NB4 (cell line): ENCODE results near the gene VIPR2.
"Not testable (repeated sequence)": the region's sequence is repeated elsewhere in the genome, so short reads cannot be mapped to it uniquely, and the experiment has no call there.

ENCODE experiments used
- POLR2A ChIP-seq: IDR thresholded peaks from 2 replicates; pipeline ENCODE4 v1.6.1; 2011; ENCODE audit warnings: mild to moderate bottlenecking; ENCODE audit not compliant: insufficient read length; ENCODE audit errors: extremely low read depth
- TF ChIP-seq, protein P1 (sequence below): IDR thresholded peaks from one replicate; pipeline ENCODE4 v1.5.1; 2012; ENCODE audit warnings: low read depth, low read length
- TF ChIP-seq, protein P2 (sequence below): IDR thresholded peaks from 2 replicates; pipeline ENCODE4 v1.6.1; 2011; ENCODE audit warnings: low read depth, low read length

DNA sequence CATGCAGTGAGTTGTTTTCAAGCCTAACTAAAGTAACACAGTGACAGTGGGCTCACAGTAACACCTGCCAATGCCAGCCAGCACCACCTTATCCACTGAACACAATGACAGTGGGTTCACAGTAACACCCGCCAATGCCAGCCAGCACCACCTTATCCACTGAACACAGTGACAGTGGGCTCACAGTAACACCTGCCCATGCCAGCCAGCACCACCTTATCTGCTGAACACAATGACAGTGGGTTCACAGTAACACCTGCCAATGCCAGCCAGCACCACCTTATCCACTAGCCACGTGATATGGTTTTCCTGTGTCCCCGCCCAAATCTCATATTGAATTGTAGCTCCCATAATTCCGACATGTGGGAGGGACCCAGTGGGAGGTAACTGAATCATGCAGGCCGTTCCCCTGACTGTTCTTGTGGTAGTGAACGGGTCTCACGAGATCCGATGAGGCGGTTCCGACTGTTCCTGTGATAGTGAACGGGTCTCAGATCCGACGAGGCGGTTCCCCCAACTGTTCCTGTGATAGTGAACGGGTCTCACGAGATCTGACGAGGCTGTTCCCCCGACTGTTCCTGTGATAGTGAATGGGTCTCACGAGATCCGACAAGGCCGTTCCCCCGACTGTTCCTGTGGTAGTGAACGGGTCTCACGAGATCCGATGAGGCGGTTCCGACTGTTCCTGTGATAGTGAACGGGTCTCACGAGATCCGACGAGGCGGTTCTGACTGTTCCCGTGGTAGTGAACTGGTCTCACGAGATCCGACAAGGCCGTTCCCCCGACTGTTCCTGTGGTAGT is 44.2 kb downstream of the VIPR2 start:
- TF ChIP-seq, protein P1, sequence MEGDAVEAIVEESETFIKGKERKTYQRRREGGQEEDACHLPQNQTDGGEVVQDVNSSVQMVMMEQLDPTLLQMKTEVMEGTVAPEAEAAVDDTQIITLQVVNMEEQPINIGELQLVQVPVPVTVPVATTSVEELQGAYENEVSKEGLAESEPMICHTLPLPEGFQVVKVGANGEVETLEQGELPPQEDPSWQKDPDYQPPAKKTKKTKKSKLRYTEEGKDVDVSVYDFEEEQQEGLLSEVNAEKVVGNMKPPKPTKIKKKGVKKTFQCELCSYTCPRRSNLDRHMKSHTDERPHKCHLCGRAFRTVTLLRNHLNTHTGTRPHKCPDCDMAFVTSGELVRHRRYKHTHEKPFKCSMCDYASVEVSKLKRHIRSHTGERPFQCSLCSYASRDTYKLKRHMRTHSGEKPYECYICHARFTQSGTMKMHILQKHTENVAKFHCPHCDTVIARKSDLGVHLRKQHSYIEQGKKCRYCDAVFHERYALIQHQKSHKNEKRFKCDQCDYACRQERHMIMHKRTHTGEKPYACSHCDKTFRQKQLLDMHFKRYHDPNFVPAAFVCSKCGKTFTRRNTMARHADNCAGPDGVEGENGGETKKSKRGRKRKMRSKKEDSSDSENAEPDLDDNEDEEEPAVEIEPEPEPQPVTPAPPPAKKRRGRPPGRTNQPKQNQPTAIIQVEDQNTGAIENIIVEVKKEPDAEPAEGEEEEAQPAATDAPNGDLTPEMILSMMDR, result not testable (repeated sequence)
- TF ChIP-seq POLR2A, result not testable (repeated sequence)
- TF ChIP-seq, protein P2, sequence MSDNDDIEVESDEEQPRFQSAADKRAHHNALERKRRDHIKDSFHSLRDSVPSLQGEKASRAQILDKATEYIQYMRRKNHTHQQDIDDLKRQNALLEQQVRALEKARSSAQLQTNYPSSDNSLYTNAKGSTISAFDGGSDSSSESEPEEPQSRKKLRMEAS, result not testable (repeated sequence)
